Hepatic stellate cell (primary cell): Measurements from ENCODE around the gene MT1X.

ENCODE experiments used
- DNase-seq: peaks from one replicate; pipeline ENCODE4 v3.0.0; 2011; ENCODE audit warnings: low spot score

The MT1X gene

GRCh38 chr16:56681939-56682702 is at the start of gene MT1X:
MT1X (plus strand) TSS chr16:56682470; CDS start chr16:56682541, 71 bp downstream.
- peak; percentile 90 for DNase-seq

GRCh38 chr16:56632848-56633365 is 49.4 kb upstream of the MT1X start:
- DNase-seq, result no peak

- no peak for DNase-seq
Observed at GRCh38 chr16:56633535-56633934, 48.7 kb upstream of the MT1X start.

GRCh38 chr16:56634715-56635440 is 47.4 kb upstream of the MT1X start:
- no peak for DNase-seq

GRCh38 chr16:56635441-56635967 is 46.8 kb upstream of the MT1X start:
- no peak for DNase-seq

- DNase-seq, result no peak
Observed at GRCh38 chr16:56636616-56637413, 45.5 kb upstream of the MT1X start.

- DNase-seq, result peak; percentile 69
Observed at GRCh38 chr16:56637814-56638750, 44.2 kb upstream of the MT1X start, which contains the start of gene MT1A. MT1A (plus strand) TSS chr16:56638666; CDS start chr16:56638739, 73 bp downstream.

- no peak for DNase-seq
Observed at GRCh38 chr16:56639045-56639444, 43.2 kb upstream of the MT1X start.

GRCh38 chr16:56640076-56640475 is 42.2 kb upstream of the MT1X start:
- no peak for DNase-seq

GRCh38 chr16:56641166-56641565 is 41.1 kb upstream of the MT1X start:
- no peak for DNase-seq

- DNase-seq, result peak; percentile 50
Observed at GRCh38 chr16:56643080-56643778, 39.0 kb upstream of the MT1X start.

- DNase-seq, result no peak
Observed at GRCh38 chr16:56643833-56644232, 38.4 kb upstream of the MT1X start.

- DNase-seq, result no peak
Observed at GRCh38 chr16:56645311-56645710, 37.0 kb upstream of the MT1X start.

GRCh38 chr16:56645838-56646237 is 36.4 kb upstream of the MT1X start:
- no peak for DNase-seq

GRCh38 chr16:56647641-56648431 is 34.4 kb upstream of the MT1X start:
- no peak for DNase-seq

- no peak for DNase-seq
Observed at GRCh38 chr16:56649271-56649670, 33.0 kb upstream of the MT1X start.

GRCh38 chr16:56649820-56650219 is 32.5 kb upstream of the MT1X start:
- DNase-seq, result no peak

- no peak for DNase-seq
Observed at GRCh38 chr16:56651586-56651985, 30.7 kb upstream of the MT1X start, which contains the start of gene MT1B. MT1B (plus strand) TSS chr16:56651886; CDS start chr16:56651954, 68 bp downstream.

GRCh38 chr16:56652600-56652999 is 29.7 kb upstream of the MT1X start:
- DNase-seq, result no peak
